Caco-2 (cell line): ENCODE measurements around the gene PLEKHA3. TPM values are rescaled to one million over a fixed set of nuclear protein-coding genes. Genes with fewer than 3 reads are reported as not detected.

ENCODE experiments used
- BruUV-seq: library from RNA; stranded (reverse); fragments of 400-500 nt; replicated peaks from 2 replicates; lab custom pipeline; 2021; lab: Mats Ljungman, UMichigan
- CTCF ChIA-PET: fragments of 300-600 bp; sonication (Branson Sonifier 250); formaldehyde crosslinking; loops from one replicate; lab custom pipeline; 2022; ENCODE audit warnings: antibody characterized with exemption; lab: Charles Lee
- POLR2A ChIA-PET: fragments of 300-600 bp; sonication (Branson Sonifier 250); formaldehyde crosslinking; loops from one replicate; lab custom pipeline; 2022; ENCODE audit warnings: antibody characterized with exemption; lab: Charles Lee
- DNase-seq, 2 experiments: peaks; one replicate each; pipeline versions ENCODE4 v3.0.0 to v3.0.0-alpha.2; 2020 to 2022
- H3K27me3 ChIP-seq: replicated peaks from 2 replicates; pipeline ENCODE4 v1.6.0; 2011; ENCODE audit warnings: low read length; ENCODE audit not compliant: control insufficient read depth, insufficient read depth
- H3K36me3 ChIP-seq: 2 replicates; pipeline ENCODE4 v1.5.1; 2011; ENCODE audit warnings: low read length; ENCODE audit not compliant: control insufficient read depth, insufficient read depth
- H3K4me1 ChIP-seq: fragments of 250-450 bp; sonication (Bioruptor Pico); 2 replicates; pipeline ENCODE4 v1.5.1; 2020; ENCODE audit warnings: mild to moderate bottlenecking
- H3K4me3 ChIP-seq: 2 replicates; pipeline ENCODE4 v1.5.1; 2011; ENCODE audit warnings: low read depth, mild to moderate bottlenecking, control low read depth, low read length
- H3K9me3 ChIP-seq: fragments of 250-450 bp; sonication (Bioruptor Pico); 2 replicates; pipeline ENCODE4 v1.5.1; 2020; ENCODE audit warnings: mild to moderate bottlenecking, moderate library complexity
- H3K27ac Mint-ChIP-seq: one replicate; pipeline ENCODE4 v1.8.0; 2022; ENCODE audit warnings: mixed read lengths; ENCODE audit not compliant: unreplicated experiment
- H3K27me3 Mint-ChIP-seq: one replicate; pipeline ENCODE4 v1.8.0; 2022; ENCODE audit warnings: mixed read lengths; ENCODE audit not compliant: insufficient read depth, unreplicated experiment
- H3K36me3 Mint-ChIP-seq: one replicate; pipeline ENCODE4 v1.8.0; 2022; ENCODE audit warnings: mild to moderate bottlenecking, mixed read lengths; ENCODE audit not compliant: insufficient read depth, unreplicated experiment
- H3K4me1 Mint-ChIP-seq: one replicate; pipeline ENCODE4 v1.8.0; 2022; ENCODE audit warnings: low read depth, mixed read lengths; ENCODE audit not compliant: unreplicated experiment
- H3K4me3 Mint-ChIP-seq: one replicate; pipeline ENCODE4 v1.8.0; 2022; ENCODE audit warnings: mild to moderate bottlenecking, moderate library complexity, mixed read lengths; ENCODE audit not compliant: unreplicated experiment
- H3K9me3 Mint-ChIP-seq: one replicate; pipeline ENCODE4 v1.8.0; 2022; ENCODE audit warnings: mixed read lengths; ENCODE audit not compliant: unreplicated experiment
- intact Hi-C: fragments of 100-400 bp; cut with micrococcal nuclease; formaldehyde crosslinking; loops from one replicate; pipeline ENCODE4 v1.10.0; 2022; ENCODE audit not compliant: unreplicated experiment
- total RNA-seq: library from RNA; stranded (reverse); gene quantifications from 2 replicates; pipeline ENCODE4 v1.2.3, GENCODE V29; 2022
- TF ChIP-seq, protein P1 (sequence below), 2 experiments: fragments of 200-600 bp in 1 of 2; IDR thresholded peaks; 1 replicate in 1 of 2; 2 replicates in 1 of 2; pipeline versions ENCODE4 v1.5.1 to v1.8.0; 2011 to 2022; ENCODE audit warnings: antibody characterized with exemption in 1 of 2, control low read depth in 1 of 2, inconsistent platforms in 1 of 2, low read depth in 1 of 2, low read length in 1 of 2, mild to moderate bottlenecking in 1 of 2, moderate library complexity in 1 of 2; ENCODE audit not compliant: insufficient read depth in 1 of 2, severe bottlenecking in 1 of 2, unreplicated experiment in 1 of 2

PLEKHA3 gene
- total RNA-seq, 1 experiment from 2014 or later = 18.5 TPM

DNA sequence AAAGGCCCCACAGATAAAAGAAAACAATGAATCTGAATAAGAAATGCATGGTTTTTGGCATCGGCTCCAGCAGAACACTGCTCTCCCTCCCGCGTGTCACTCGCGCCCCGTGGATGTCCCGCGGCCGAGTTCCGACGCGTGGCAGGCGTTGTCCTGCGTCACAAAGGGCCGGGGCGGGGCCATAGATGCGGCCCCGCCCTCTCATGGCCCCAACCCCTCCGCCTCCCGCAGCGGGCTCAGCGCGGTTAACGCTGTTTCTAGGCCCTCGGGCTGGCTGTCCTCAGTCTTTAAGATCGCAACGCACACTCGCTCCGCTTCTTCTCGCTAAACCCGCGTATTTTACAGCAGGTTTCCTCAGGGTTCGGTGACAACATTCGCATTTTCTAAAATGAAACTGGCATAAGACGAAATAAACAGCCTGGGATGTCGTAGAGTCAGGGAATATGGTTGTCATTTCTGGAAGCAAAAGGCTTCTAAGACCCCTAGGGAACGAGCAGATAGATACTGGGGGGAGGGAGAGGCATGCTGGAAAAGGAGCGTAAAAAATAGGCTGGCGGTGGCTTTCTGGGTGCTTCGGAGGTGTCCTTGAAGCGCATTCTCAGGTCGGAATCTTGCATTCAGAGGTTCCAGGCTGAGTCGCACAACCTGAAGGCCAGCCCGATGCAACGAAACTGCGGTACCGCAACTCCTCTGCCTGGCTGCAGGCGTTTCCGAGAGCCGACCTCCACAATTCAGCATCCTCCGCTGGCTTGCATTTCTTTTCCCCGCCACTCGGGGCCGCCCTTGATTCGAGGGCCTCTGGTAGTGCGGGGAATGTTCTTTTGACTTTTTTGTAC, 1.6 kb upstream of the PLEKHA3 start, which contains the start of gene FKBP7:
Gene FKBP7 (minus strand): TSS at position 162 of the 836 bp plus-strand sequence. CDS start 101 bp downstream, at position 61.
- peaks cover 18% of the 10 kb centered on the region for H3K36me3 Mint-ChIP-seq
- intact Hi-C loops = no loop called here
- TF ChIP-seq, protein P1, sequence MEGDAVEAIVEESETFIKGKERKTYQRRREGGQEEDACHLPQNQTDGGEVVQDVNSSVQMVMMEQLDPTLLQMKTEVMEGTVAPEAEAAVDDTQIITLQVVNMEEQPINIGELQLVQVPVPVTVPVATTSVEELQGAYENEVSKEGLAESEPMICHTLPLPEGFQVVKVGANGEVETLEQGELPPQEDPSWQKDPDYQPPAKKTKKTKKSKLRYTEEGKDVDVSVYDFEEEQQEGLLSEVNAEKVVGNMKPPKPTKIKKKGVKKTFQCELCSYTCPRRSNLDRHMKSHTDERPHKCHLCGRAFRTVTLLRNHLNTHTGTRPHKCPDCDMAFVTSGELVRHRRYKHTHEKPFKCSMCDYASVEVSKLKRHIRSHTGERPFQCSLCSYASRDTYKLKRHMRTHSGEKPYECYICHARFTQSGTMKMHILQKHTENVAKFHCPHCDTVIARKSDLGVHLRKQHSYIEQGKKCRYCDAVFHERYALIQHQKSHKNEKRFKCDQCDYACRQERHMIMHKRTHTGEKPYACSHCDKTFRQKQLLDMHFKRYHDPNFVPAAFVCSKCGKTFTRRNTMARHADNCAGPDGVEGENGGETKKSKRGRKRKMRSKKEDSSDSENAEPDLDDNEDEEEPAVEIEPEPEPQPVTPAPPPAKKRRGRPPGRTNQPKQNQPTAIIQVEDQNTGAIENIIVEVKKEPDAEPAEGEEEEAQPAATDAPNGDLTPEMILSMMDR (IDR thresholded peaks at IDR 0.05; ENCODE audit: insufficient read depth in 1 of 2, low read depth in 1 of 2, low read length in 1 of 2, severe bottlenecking in 1 of 2, unreplicated experiment in 1 of 2) = peak; percentile 74
- peak within 1 kb of the TSS; percentile 96 for H3K27ac Mint-ChIP-seq
- Histone ChIP-seq H3K9me3 (no peaks in the 10 kb centered on the region), H3K27me3 (no peaks in the 10 kb centered on the region), H3K36me3 (no peaks in the 10 kb centered on the region), H3K4me1 (peaks cover 7% of the 10 kb centered on the region; the same call in 1 of the 2 replicates), H3K4me3 (peak within 1 kb of the TSS; percentile 60)
- H3K4me3 Mint-ChIP-seq = peak within 1 kb of the TSS; percentile 99
- POLR2A ChIA-PET = no interaction called here
- H3K4me1 Mint-ChIP-seq = peaks cover 5% of the 10 kb centered on the region
- DNase-seq = peak; percentile 84 to 85
- H3K9me3 Mint-ChIP-seq = no peaks in the 10 kb centered on the region
- H3K27me3 Mint-ChIP-seq = no peaks in the 10 kb centered on the region
- CTCF ChIA-PET = no interaction called here
- BruUV-seq = no TSS peak

DNA sequence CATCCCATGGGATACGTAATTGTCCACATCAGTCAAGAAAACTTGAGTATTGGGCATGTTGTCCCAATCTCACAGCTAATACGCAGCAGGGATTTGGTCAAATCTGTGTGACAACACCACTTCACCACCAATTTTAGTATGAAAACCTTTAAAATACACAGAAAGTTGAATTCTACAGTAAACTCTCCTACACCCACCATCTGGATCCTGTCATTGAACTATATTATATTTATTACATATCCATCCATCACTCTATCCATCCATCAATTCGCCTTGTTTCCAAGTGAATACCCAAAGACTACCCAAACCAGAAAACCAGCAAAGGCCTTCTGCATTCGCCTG, 1.0 kb upstream of the PLEKHA3 start:
- H3K9me3 Mint-ChIP-seq = no peaks in the 10 kb centered on the region
- no peaks in the 10 kb centered on the region for H3K27me3 Mint-ChIP-seq
- no peaks in the 10 kb centered on the region for H3K9me3 ChIP-seq
- H3K36me3 ChIP-seq = no peaks in the 10 kb centered on the region
- BruUV-seq = no TSS peak
- DNase-seq = no peak
- TF ChIP-seq, protein P1 (IDR thresholded peaks at IDR 0.05; ENCODE audit: insufficient read depth in 1 of 2, low read depth in 1 of 2, low read length in 1 of 2, severe bottlenecking in 1 of 2, unreplicated experiment in 1 of 2) = no peak
- H3K27me3 ChIP-seq = no peaks in the 10 kb centered on the region
- peak overlapping the region; percentile 96 for H3K27ac Mint-ChIP-seq
- peak overlapping the region; percentile 99 for H3K4me3 Mint-ChIP-seq
- intact Hi-C loops = no loop called here
- H3K4me1 ChIP-seq = peaks cover 7% of the 10 kb centered on the region; the same call in 1 of the 2 replicates
- POLR2A ChIA-PET = no interaction called here
- CTCF ChIA-PET = interaction anchor here (1.3 kb wide), 1 partner anchor 28 kb away, joined by 5 read pairs; the partner anchor contains the start of genes PJVK and PRKRA
- peaks cover 5% of the 10 kb centered on the region for H3K4me1 Mint-ChIP-seq
- peaks cover 18% of the 10 kb centered on the region for H3K36me3 Mint-ChIP-seq
- H3K4me3 ChIP-seq = peak overlapping the region; percentile 60

DNA sequence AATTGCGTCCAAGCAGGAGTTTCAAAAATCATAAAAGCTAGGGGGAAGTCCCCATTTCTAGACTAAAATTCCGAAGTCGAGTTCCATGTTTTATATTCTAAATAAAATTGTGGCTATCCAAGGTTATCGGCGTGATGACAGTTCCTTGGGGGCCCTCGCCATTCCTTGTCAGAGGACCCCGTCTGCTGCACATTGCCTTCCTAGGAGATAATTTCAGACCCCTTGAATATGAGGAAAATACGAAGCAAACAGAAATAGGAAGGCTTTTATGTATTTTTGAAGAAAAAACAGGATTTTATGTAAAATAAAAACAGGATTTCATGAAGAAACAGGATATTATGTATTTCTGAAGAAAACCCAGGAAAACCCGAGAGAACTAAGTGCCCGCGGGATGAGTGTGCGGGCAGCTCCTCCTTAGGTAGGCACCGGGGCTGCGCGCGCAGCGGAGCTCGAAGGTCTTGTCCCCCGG, 465 bp upstream of the PLEKHA3 start:
- Mint-ChIP-seq H3K27ac (peak overlapping the region; percentile 96), H3K9me3 (no peaks in the 10 kb centered on the region), H3K27me3 (no peaks in the 10 kb centered on the region), H3K36me3 (peaks cover 18% of the 10 kb centered on the region), H3K4me3 (peak overlapping the region; percentile 99), H3K4me1 (peaks cover 5% of the 10 kb centered on the region)
- no TSS peak for BruUV-seq
- Histone ChIP-seq H3K4me3 (peak overlapping the region; percentile 60), H3K9me3 (no peaks in the 10 kb centered on the region), H3K36me3 (no peaks in the 10 kb centered on the region), H3K4me1 (peaks cover 7% of the 10 kb centered on the region; the same call in 1 of the 2 replicates), H3K27me3 (no peaks in the 10 kb centered on the region)
- TF ChIP-seq, protein P1 (IDR thresholded peaks at IDR 0.05; ENCODE audit: insufficient read depth in 1 of 2, low read depth in 1 of 2, low read length in 1 of 2, severe bottlenecking in 1 of 2, unreplicated experiment in 1 of 2) = no peak
- CTCF ChIA-PET = interaction anchor here (1.3 kb wide), 1 partner anchor 29 kb away, joined by 5 read pairs; the partner anchor contains the start of genes PJVK and PRKRA
- intact Hi-C loops = loop anchor here (1.0 to 2.0 kb wide), 4 partner anchors 10 to 367 kb away; partner anchors contain the start of genes PJVK, PRKRA and RBM45
- no peak for DNase-seq
- POLR2A ChIA-PET = interaction anchor here (1.5 kb wide), 1 partner anchor 29 kb away, joined by 22 read pairs; the partner anchor contains the start of genes PJVK and PRKRA
